ENCODE data around the gene WDR7.

The WDR7 gene

DNA sequence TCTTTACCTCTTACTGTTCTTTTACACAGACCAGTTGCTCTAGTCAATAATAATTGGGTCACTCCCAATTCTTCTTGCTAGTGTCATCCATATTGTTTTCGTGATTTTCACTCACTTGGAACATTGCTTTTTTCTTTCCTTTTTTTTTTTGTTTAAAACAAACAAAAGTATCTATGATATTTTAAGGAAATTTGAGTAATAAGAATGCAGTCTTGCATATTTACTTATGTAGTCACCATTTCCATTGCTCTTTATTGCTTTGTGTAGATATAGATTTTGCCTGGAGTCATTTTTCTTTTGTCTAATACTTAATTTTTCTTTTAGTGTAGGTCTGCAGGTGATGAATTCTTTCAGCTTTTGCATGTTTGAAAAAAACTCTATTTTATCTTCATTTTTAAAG is 71.9 kb downstream of the WDR7 start:
- TF ChIP-seq TEAD4 (IDR thresholded peaks at IDR 0.05), result no peak
- no peak for TF ChIP-seq FOXM1 (IDR thresholded peaks at IDR 0.05; ENCODE audit: borderline replicate concordance, low read depth)
- TF ChIP-seq, protein P1, sequence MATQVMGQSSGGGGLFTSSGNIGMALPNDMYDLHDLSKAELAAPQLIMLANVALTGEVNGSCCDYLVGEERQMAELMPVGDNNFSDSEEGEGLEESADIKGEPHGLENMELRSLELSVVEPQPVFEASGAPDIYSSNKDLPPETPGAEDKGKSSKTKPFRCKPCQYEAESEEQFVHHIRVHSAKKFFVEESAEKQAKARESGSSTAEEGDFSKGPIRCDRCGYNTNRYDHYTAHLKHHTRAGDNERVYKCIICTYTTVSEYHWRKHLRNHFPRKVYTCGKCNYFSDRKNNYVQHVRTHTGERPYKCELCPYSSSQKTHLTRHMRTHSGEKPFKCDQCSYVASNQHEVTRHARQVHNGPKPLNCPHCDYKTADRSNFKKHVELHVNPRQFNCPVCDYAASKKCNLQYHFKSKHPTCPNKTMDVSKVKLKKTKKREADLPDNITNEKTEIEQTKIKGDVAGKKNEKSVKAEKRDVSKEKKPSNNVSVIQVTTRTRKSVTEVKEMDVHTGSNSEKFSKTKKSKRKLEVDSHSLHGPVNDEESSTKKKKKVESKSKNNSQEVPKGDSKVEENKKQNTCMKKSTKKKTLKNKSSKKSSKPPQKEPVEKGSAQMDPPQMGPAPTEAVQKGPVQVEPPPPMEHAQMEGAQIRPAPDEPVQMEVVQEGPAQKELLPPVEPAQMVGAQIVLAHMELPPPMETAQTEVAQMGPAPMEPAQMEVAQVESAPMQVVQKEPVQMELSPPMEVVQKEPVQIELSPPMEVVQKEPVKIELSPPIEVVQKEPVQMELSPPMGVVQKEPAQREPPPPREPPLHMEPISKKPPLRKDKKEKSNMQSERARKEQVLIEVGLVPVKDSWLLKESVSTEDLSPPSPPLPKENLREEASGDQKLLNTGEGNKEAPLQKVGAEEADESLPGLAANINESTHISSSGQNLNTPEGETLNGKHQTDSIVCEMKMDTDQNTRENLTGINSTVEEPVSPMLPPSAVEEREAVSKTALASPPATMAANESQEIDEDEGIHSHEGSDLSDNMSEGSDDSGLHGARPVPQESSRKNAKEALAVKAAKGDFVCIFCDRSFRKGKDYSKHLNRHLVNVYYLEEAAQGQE (IDR thresholded peaks at IDR 0.05; ENCODE audit: low read depth), result no peak
- no peak for TF ChIP-seq CREB1 (IDR thresholded peaks at IDR 0.05; ENCODE audit: low read depth)
- TF ChIP-seq YY1 (IDR thresholded peaks at IDR 0.05; ENCODE audit: low read depth), result no peak
- TF ChIP-seq ZBTB7A (IDR thresholded peaks at IDR 0.05; ENCODE audit: low read depth), result no peak
- TF ChIP-seq, protein P2, sequence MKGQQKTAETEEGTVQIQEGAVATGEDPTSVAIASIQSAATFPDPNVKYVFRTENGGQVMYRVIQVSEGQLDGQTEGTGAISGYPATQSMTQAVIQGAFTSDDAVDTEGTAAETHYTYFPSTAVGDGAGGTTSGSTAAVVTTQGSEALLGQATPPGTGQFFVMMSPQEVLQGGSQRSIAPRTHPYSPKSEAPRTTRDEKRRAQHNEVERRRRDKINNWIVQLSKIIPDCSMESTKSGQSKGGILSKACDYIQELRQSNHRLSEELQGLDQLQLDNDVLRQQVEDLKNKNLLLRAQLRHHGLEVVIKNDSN (IDR thresholded peaks at IDR 0.05), result no peak
- TF ChIP-seq TAF1 (IDR thresholded peaks at IDR 0.05; ENCODE audit: low read depth), result no peak
- no peak for TF ChIP-seq EP300 (IDR thresholded peaks at IDR 0.05; ENCODE audit: borderline replicate concordance)
- TF ChIP-seq, protein P3, sequence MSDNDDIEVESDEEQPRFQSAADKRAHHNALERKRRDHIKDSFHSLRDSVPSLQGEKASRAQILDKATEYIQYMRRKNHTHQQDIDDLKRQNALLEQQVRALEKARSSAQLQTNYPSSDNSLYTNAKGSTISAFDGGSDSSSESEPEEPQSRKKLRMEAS (IDR thresholded peaks at IDR 0.05), result no peak
- no peak for TF ChIP-seq TCF12 (IDR thresholded peaks at IDR 0.05; ENCODE audit: low read depth)
- TF ChIP-seq RAD21 (IDR thresholded peaks at IDR 0.05; ENCODE audit: low read depth), result no peak
- no peak for TF ChIP-seq CEBPB (IDR thresholded peaks at IDR 0.05)
- no peak for TF ChIP-seq NFIC (IDR thresholded peaks at IDR 0.05)
- no peak for TF ChIP-seq EGR1 (IDR thresholded peaks at IDR 0.05)

DNA sequence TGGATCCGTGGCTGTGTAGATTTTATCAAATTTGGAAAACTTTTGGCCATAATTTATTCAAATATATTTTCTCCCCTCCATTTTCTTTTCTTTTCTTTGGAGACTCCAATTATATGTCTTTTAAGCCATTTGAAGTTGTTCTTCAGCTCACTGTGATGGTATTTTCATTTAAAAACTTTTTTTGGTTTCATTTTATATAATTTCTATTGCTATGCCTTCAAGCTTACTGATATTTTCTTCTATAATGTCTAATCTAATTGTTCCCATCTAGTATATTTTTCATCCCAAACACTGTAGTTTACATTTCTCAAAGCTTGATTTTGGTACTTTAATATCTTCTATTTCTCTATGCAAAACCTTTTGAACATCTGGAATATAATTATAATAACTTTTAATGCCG is 72.5 kb downstream of the WDR7 start:
- TF ChIP-seq CEBPB (IDR thresholded peaks at IDR 0.05), result no peak
- no peak for TF ChIP-seq RAD21 (IDR thresholded peaks at IDR 0.05; ENCODE audit: low read depth)
- no peak for TF ChIP-seq TCF12 (IDR thresholded peaks at IDR 0.05; ENCODE audit: low read depth)
- TF ChIP-seq TEAD4 (IDR thresholded peaks at IDR 0.05), result no peak
- TF ChIP-seq FOXM1 (IDR thresholded peaks at IDR 0.05; ENCODE audit: borderline replicate concordance, low read depth), result no peak
- no peak for TF ChIP-seq CREB1 (IDR thresholded peaks at IDR 0.05; ENCODE audit: low read depth)
- TF ChIP-seq, protein P2 (IDR thresholded peaks at IDR 0.05), result no peak

DNA sequence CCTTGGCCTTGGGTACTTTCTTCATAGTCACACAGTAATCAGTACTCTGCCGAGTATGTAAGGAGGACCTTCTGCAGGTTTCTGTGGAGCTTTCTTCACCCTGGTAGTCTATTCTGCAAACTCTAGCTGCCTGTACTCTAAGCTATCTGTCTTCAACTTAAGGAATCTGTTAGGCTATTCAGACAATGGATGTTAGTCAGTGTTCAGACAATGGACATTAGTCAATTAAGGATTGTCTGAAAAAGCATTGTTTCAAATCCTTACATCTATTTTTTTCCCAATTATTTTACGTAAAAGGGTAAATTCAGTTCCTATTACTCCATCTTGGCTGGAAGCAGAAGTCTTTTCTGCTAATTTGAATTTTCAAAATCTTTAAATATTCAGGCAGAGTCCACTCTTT is 75.7 kb downstream of the WDR7 start:
- TF ChIP-seq CREB1 (IDR thresholded peaks at IDR 0.05; ENCODE audit: low read depth) (no peak), CEBPB (IDR thresholded peaks at IDR 0.05) (no peak), EGR1 (IDR thresholded peaks at IDR 0.05) (no peak), ZBTB7A (IDR thresholded peaks at IDR 0.05; ENCODE audit: low read depth) (no peak), FOXM1 (IDR thresholded peaks at IDR 0.05; ENCODE audit: borderline replicate concordance, low read depth) (no peak), EP300 (IDR thresholded peaks at IDR 0.05; ENCODE audit: borderline replicate concordance) (no peak), TEAD4 (IDR thresholded peaks at IDR 0.05) (no peak), RAD21 (IDR thresholded peaks at IDR 0.05; ENCODE audit: low read depth) (no peak), YY1 (IDR thresholded peaks at IDR 0.05; ENCODE audit: low read depth) (no peak), TAF1 (IDR thresholded peaks at IDR 0.05; ENCODE audit: low read depth) (no peak), TCF12 (IDR thresholded peaks at IDR 0.05; ENCODE audit: low read depth) (no peak)
- TF ChIP-seq, protein P3 (IDR thresholded peaks at IDR 0.05), result no peak

DNA sequence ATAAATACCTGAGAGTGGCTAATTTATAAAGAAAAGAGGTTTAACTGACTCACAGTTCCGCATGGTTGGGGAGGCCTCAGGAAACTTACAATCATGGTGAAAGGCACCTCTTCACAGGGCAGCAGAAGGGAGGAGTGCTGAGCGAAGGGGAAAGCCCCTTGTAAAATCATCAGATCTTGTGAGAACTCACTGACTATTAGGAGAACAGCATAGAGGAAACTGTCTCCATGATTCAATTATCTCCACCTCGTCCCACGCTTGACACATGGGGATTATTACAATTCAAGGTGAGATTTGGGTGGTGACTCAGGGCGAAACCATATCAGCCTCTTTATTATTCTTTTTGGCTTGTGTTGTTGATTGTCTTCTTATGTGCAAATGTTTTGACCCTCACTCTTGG is 76.2 kb downstream of the WDR7 start:
- TF ChIP-seq NFIC (IDR thresholded peaks at IDR 0.05) (no peak), EGR1 (IDR thresholded peaks at IDR 0.05) (no peak), ZBTB7A (IDR thresholded peaks at IDR 0.05; ENCODE audit: low read depth) (no peak), RAD21 (IDR thresholded peaks at IDR 0.05; ENCODE audit: low read depth) (no peak), EP300 (IDR thresholded peaks at IDR 0.05; ENCODE audit: borderline replicate concordance) (no peak), CEBPB (IDR thresholded peaks at IDR 0.05) (no peak), TEAD4 (IDR thresholded peaks at IDR 0.05) (no peak), FOXM1 (IDR thresholded peaks at IDR 0.05; ENCODE audit: borderline replicate concordance, low read depth) (no peak)
- TF ChIP-seq, protein P1 (IDR thresholded peaks at IDR 0.05; ENCODE audit: low read depth), result no peak
- TF ChIP-seq, protein P2 (IDR thresholded peaks at IDR 0.05), result no peak
- TF ChIP-seq, protein P3 (IDR thresholded peaks at IDR 0.05), result no peak

DNA sequence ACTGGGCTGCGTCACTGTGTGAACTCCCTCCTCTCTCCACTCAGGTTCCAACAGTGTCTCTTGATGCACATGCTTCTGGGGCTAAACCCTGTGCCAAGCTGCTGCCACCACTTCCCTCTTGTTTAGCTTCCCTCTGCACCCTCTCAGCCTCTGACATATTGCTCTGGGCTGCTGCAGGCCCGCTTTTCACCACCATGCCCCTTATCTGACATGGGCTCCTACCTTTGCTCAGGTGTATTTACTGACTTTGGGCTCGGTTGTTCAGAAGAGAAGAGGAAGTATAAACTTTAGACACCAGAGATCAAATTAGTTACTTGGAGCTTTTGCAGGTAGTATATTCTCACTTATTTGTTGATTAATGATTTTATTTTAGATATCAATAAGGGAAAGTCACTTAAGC is 77.6 kb downstream of the WDR7 start:
- TF ChIP-seq CEBPB (IDR thresholded peaks at IDR 0.05) (no peak), ZBTB7A (IDR thresholded peaks at IDR 0.05; ENCODE audit: low read depth) (no peak), FOXM1 (IDR thresholded peaks at IDR 0.05; ENCODE audit: borderline replicate concordance, low read depth) (no peak), TEAD4 (IDR thresholded peaks at IDR 0.05) (no peak), YY1 (IDR thresholded peaks at IDR 0.05; ENCODE audit: low read depth) (no peak), EP300 (IDR thresholded peaks at IDR 0.05; ENCODE audit: borderline replicate concordance) (no peak), EGR1 (IDR thresholded peaks at IDR 0.05) (no peak), NFIC (IDR thresholded peaks at IDR 0.05) (no peak), CREB1 (IDR thresholded peaks at IDR 0.05; ENCODE audit: low read depth) (no peak), TCF12 (IDR thresholded peaks at IDR 0.05; ENCODE audit: low read depth) (no peak), RAD21 (IDR thresholded peaks at IDR 0.05; ENCODE audit: low read depth) (no peak), TAF1 (IDR thresholded peaks at IDR 0.05; ENCODE audit: low read depth) (no peak)
- TF ChIP-seq, protein P1 (IDR thresholded peaks at IDR 0.05; ENCODE audit: low read depth), result no peak
- TF ChIP-seq, protein P2 (IDR thresholded peaks at IDR 0.05), result no peak
- TF ChIP-seq, protein P3 (IDR thresholded peaks at IDR 0.05), result no peak
